Measurements from ENCODE around the gene FANCI.

DNA sequence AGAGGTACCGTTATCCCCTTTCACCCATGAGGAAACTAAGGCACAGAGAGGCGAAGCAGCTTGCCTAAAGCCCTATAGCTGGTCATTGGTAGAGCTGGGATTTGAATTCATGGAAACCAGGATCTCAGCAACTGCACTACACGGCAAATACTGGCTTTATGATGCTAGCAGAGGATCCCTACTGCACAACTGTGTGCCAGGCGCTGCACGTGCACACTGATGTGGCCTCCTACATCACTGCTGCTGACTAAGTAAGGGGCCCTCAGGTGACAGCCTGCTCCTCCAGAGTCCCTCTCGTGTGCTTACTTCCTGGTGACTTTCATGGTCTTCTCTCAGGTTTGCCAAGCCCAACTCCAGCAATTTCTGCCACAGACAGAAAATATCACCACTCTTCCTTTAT is 94.3 kb downstream of the FANCI start:
- TF ChIP-seq CTCF (IDR thresholded peaks at IDR 0.05 in 8 of 11, conservative IDR thresholded peaks at IDR 0.05 in 3 of 11) (no peak), POLR2A (IDR thresholded peaks at IDR 0.05) (no peak), POLR2AphosphoS5 (IDR thresholded peaks at IDR 0.05) (no peak)
